HEK293T (cell line): ENCODE measurements around the gene HOMER2.

Source experiments
- BHLHE40 ChIP-seq: fragments of 450-650 bp; IDR thresholded peaks from 2 replicates; pipeline ENCODE4 v1.6.1; 2016; ENCODE audit warnings: mild to moderate bottlenecking, moderate library complexity, borderline replicate concordance
- CTBP1 ChIP-seq: fragments of 450-650 bp; IDR thresholded peaks from 2 replicates; pipeline ENCODE4 v1.6.1; 2016; ENCODE audit warnings: borderline replicate concordance
- ELF4 ChIP-seq: fragments of 450-650 bp; IDR thresholded peaks from 2 replicates; pipeline ENCODE4 v1.6.1; 2017; ENCODE audit warnings: antibody characterized with exemption
- FOXM1 ChIP-seq: fragments of 450-650 bp; IDR thresholded peaks from 2 replicates; pipeline ENCODE4 v1.6.1; 2017; ENCODE audit warnings: mild to moderate bottlenecking, borderline replicate concordance
- HDGF ChIP-seq: fragments of 450-650 bp; IDR thresholded peaks from 2 replicates; pipeline ENCODE4 v1.6.1; 2017; ENCODE audit warnings: antibody characterized with exemption, borderline replicate concordance

DNA sequence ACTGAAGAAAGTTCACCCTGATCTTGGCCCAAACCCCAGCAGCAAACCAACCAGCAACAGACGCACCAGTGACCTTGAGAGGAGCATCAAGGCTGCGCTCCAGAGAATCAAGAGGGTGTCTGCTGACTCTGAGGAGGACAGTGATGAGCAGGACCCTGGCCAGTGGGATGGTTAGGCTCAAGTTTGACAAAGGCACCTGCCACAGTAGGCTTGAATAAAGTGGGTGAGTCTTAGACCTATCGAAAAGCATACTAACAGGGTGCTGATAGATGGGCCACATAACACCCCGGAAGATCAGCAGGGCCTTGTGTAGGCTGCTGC lies 119.2 kb downstream of the HOMER2 start:
- TF ChIP-seq FOXM1, result no peak
- no peak for TF ChIP-seq ELF4
- no peak for TF ChIP-seq CTBP1
- no peak for TF ChIP-seq BHLHE40
- no peak for TF ChIP-seq HDGF
